Cardiac ventricle fibroblast (primary cell): ENCODE results near the gene ZBTB17. TPM values are rescaled to one million over a fixed set of nuclear protein-coding genes. Genes with fewer than 3 reads are reported as not detected.

Experiments used
- total RNA-seq: library from RNA; depleted of rRNA; stranded (reverse); fragments of >200 nt; gene quantifications from 2 replicates; pipeline ENCODE4 v1.2.3, GENCODE V29; 2015

Gene ZBTB17
- 9.2 and 10.0 TPM in 2 replicates for total RNA-seq

DNA sequence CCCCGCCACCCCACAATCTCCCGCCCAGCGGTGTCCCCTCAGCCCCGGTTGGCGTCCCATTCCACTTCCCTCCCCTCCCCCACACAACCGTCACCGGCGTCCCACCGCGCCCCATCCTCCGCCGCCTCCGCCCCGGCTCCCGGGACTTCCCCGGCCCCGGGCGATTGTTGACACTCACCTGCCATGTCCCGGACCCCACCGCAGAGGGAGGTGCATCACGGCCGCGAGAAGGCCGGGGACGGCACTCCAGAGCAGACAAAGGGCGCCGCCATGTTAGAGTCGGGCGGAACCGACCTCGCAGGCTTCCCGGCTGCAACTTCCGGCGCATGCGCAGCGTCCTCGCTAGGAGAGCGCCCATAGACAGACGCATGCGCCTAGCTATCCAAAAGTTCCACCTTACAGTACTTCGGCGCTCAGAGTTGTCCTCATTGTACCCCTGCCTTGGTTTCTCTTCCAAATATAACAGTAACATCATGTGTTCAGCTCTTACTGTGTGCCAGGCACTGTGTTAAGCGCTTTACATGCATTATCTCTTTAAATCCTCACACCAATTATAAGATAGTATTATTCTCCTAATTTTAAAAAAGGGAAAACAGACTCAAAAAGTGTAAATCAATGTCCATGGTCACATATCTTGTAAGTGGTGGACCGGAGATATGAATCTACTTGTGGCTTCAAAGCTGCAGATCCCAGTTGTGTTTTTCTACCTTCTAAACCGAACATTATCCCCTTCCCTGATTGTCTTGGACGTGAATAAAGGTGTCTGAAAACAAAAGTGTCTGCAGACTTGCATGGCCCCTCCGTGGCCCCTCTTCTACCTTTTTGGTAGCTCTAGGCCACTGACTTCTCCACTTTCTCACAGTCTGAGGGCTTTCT lies at the start of gene ZBTB17:
ZBTB17 (minus strand) TSS at position 297 of the 876 bp plus-strand sequence. CDS start 27,606 bp downstream, outside the sequence.

DNA sequence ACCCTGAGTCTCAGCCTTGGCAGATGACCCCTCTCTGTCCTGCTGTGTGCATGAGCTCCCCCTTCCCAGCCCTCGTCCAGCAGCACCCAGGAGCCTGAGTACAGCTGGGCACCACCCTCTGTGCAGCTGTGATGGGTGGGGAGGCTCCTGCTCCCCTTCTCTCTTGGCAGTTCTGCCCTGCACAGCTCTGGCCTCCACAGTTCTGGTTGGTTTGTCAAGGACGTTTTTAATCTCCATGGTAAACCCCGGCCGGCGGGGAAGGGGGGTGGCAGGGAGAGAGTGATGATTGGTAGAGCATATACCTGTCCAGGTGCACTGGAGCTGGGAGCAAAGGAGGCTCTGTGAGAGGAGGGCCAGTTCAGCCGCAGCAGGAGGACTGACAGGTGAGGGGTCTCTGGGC lies 45.8 kb upstream of the ZBTB17 start, which contains the start of gene CLCNKA:
CLCNKA (plus strand) TSS at position 356 of the 400 bp plus-strand sequence. CDS start 584 bp downstream, outside the sequence.

DNA sequence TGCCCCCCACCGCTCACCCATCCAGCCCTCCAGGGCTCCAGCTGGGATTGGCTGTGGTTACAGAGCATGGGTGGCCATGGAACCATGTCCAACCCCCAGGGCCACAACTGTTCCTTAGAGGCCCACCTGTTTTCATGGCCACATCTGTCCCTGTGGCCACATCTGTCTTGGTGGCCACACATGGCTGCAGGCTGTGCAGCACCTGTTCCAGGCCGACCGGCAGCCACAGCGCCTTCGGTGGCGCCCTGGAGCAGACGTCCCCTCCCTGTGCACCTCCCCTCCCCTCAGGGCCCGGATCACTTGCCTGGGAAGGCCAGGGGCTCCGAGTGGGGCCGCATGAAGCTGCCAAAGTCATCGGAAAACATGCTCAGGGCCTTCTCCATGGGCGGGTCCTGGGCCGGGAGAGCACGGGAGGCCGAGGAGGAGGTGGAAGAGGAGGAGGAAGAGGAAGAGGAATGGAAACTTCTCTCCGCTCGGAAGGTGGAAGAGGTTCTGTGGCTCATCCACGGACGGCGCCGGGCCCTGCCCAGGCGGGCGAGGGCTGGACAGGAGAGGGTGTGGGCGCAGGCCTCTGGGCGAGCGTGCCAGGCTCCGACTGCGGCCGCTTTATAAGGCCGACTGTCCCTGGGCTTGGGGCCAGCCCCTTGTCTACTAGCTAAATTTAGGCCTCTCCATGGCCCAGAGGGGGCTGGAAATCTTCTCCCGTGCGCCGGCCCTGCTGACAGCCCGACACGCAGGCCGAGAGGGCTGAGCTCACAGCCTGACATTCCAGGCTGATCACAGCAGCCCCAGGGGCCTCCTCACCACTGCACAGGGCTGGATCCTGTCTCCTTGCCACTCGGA lies 41.8 kb upstream of the ZBTB17 start, which contains the start of gene HSPB7:
HSPB7 (minus strand) TSS at position 583 of the 843 bp plus-strand sequence; CDS start at position 503, 80 bp downstream.

Other genes starting within 250 kb of the ZBTB17 start
- gene SLC25A34, start 239.8 kb downstream of the ZBTB17 start, total RNA-seq = 0.06 and 0.10 TPM in 2 replicates
- gene TMEM82, start 233.6 kb downstream of the ZBTB17 start, total RNA-seq = not detected in 2 replicates
- gene FBLIM1, start 217.3 kb downstream of the ZBTB17 start, total RNA-seq = 121 and 122 TPM in 2 replicates
- gene UQCRHL, start 168.5 kb downstream of the ZBTB17 start, total RNA-seq = 1.3 TPM in 2 replicates
- gene SPEN, start 128.4 kb downstream of the ZBTB17 start, total RNA-seq = 16.3 and 18.8 TPM in 2 replicates
- gene SRARP, start 28.1 kb upstream of the ZBTB17 start, total RNA-seq = not detected in 2 replicates
- 0.10 and 0.25 TPM in 2 replicates for gene HSPB7, start 41.9 kb upstream of the ZBTB17 start, total RNA-seq
- gene CLCNKA, start 45.9 kb upstream of the ZBTB17 start, total RNA-seq = not detected in 2 replicates
- gene CLCNKB, start 67.7 kb upstream of the ZBTB17 start, total RNA-seq = not detected in 2 replicates
- 0.75 TPM in 1 of 2 replicates, not detected in the other for gene FAM131C, start 97.5 kb upstream of the ZBTB17 start, total RNA-seq
- 10.5 and 10.8 TPM in 2 replicates for gene EPHA2, start 180.0 kb upstream of the ZBTB17 start, total RNA-seq
- gene ARHGEF19, start 236.6 kb upstream of the ZBTB17 start, total RNA-seq = 11.7 and 11.9 TPM in 2 replicates